ENCODE data around the gene HAUS6. TPM values are rescaled to one million over a fixed set of nuclear protein-coding genes. Genes with fewer than 3 reads are reported as not detected.
A peak's percentile ranks its signal among the peaks of the same experiment; 100 is the strongest.

The HAUS6 gene
- total RNA-seq, 2 donors from 2014 or later = 26.3 to 45.4 TPM

GRCh38 chr9:19108038-19108437, 5.3 kb upstream of the HAUS6 start:
- no peaks in the 10 kb centered on the region for H3K9me3 ChIP-seq (ENCODE audit: control insufficient read depth, low read length)
- DNase-seq = no peak
- H3K36me3 Mint-ChIP-seq (ENCODE audit: low read depth) = no peaks in the 10 kb centered on the region

GRCh38 chr9:19104515-19105282, 2.0 kb upstream of the HAUS6 start:
- H3K4me3 Mint-ChIP-seq = no peak overlapping the region
- H3K9me3 Mint-ChIP-seq = no peaks in the 10 kb centered on the region
- no peak overlapping the region for H3K9ac ChIP-seq (ENCODE audit: extremely low read depth, low read length, poor library complexity, severe bottlenecking)
- H3K9me3 ChIP-seq (ENCODE audit: control insufficient read depth, low read length) = no peaks in the 10 kb centered on the region
- peaks cover 5% of the 10 kb centered on the region for H3K4me1 Mint-ChIP-seq
- DNase-seq = no peak
- no peaks in the 10 kb centered on the region for H3K27me3 Mint-ChIP-seq (ENCODE audit: insufficient read depth)
- no peak overlapping the region for H3K4me3 ChIP-seq (ENCODE audit: low read length)
- H3K27me3 ChIP-seq (ENCODE audit: control insufficient read depth, insufficient read depth, low read length, poor library complexity, severe bottlenecking) = no peaks in the 10 kb centered on the region
- H3K27ac ChIP-seq (ENCODE audit: low read depth, low read length) = peak overlapping the region; percentile 49
- WGBS, 2 experiments (ENCODE audit: insufficient coverage in 1 of 2, insufficient read length in 1 of 2) = 86 to 89% methylated on average over 10 to 14 of the region's 14 CpGs
- no peak overlapping the region for H3K27ac Mint-ChIP-seq
- peaks cover 2% of the 10 kb centered on the region for H3K4me1 ChIP-seq (ENCODE audit: control insufficient read depth, insufficient read depth, low read length)
- H3K36me3 ChIP-seq (ENCODE audit: control insufficient read depth, insufficient read depth, low read length) = peaks cover 7% of the 10 kb centered on the region
- no peak for TF ChIP-seq CTCF (conservative IDR thresholded peaks at IDR 0.05)
- H3K36me3 Mint-ChIP-seq (ENCODE audit: low read depth) = peaks cover 12% of the 10 kb centered on the region

More at GRCh38 chr9:19108038-19108437, 5.3 kb upstream of the HAUS6 start:
- Histone ChIP-seq H3K4me1 (ENCODE audit: control insufficient read depth, insufficient read depth, low read length) (no peaks in the 10 kb centered on the region), H3K27me3 (ENCODE audit: control insufficient read depth, insufficient read depth, low read length, poor library complexity, severe bottlenecking) (no peaks in the 10 kb centered on the region), H3K9ac (ENCODE audit: extremely low read depth, low read length, poor library complexity, severe bottlenecking) (no peak overlapping the region), H3K27ac (ENCODE audit: low read depth, low read length) (no peak overlapping the region), H3K4me3 (ENCODE audit: low read length) (no peak overlapping the region), H3K36me3 (ENCODE audit: control insufficient read depth, insufficient read depth, low read length) (no peaks in the 10 kb centered on the region)
- no peak for TF ChIP-seq CTCF (conservative IDR thresholded peaks at IDR 0.05)
- H3K4me1 Mint-ChIP-seq = no peaks in the 10 kb centered on the region
- no peak overlapping the region for H3K4me3 Mint-ChIP-seq
- no peak overlapping the region for H3K27ac Mint-ChIP-seq
- no peaks in the 10 kb centered on the region for H3K27me3 Mint-ChIP-seq (ENCODE audit: insufficient read depth)
- no peaks in the 10 kb centered on the region for H3K9me3 Mint-ChIP-seq

DNA sequence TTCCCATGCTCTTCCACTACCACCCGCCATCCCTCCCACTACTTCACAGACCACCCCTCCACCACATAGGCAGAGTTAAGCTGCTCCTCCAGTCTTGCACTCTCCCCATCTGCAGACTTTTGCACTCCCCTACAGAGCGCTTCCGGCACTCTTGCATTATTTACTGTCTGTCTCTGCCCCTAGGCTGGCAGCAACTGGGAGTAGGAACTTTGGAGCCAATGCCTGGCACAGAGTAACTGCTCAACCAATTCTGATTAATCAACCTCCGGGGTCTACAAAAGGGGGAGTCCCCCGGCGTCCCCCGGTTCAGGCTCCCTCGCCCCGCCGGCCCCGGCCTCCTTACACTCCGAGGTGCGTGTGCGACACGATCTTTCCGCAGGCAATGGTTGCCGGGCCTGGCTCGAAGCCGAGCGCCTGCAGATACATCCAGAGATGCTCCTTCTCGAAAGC, 498 bp downstream of the HAUS6 start:
- Mint-ChIP-seq H3K4me3 (peak overlapping the region; percentile 96), H3K9me3 (no peaks in the 10 kb centered on the region), H3K27ac (peak overlapping the region; percentile 93), H3K36me3 (ENCODE audit: low read depth) (peaks cover 21% of the 10 kb centered on the region), H3K27me3 (ENCODE audit: insufficient read depth) (no peaks in the 10 kb centered on the region), H3K4me1 (peaks cover 5% of the 10 kb centered on the region)
- Histone ChIP-seq H3K9ac (ENCODE audit: extremely low read depth, low read length, poor library complexity, severe bottlenecking) (peak overlapping the region; percentile 76), H3K9me3 (ENCODE audit: control insufficient read depth, low read length) (no peaks in the 10 kb centered on the region), H3K4me1 (ENCODE audit: control insufficient read depth, insufficient read depth, low read length) (peaks cover 2% of the 10 kb centered on the region), H3K4me3 (ENCODE audit: low read length) (peak overlapping the region; percentile 98), H3K27ac (ENCODE audit: low read depth, low read length) (peak overlapping the region; percentile 54), H3K36me3 (ENCODE audit: control insufficient read depth, insufficient read depth, low read length) (peaks cover 11% of the 10 kb centered on the region), H3K27me3 (ENCODE audit: control insufficient read depth, insufficient read depth, low read length, poor library complexity, severe bottlenecking) (no peaks in the 10 kb centered on the region)
- DNase-seq = peak; percentile 65
- WGBS, 2 experiments (ENCODE audit: insufficient coverage in 1 of 2, insufficient read length in 1 of 2) = 0% methylated on average over 4 to 21 of the region's 21 CpGs
- no peak for TF ChIP-seq CTCF (conservative IDR thresholded peaks at IDR 0.05)

All from endodermal cell (in vitro differentiated cells).